ENCODE data around the gene KIF16B. TPM values are rescaled to one million over a fixed set of nuclear protein-coding genes. Genes with fewer than 3 reads are reported as not detected.

KIF16B gene
- total and polyA plus RNA-seq, 4 donors = 5.9 to 20.3 (median 9.6) TPM

GRCh38 chr20:16410626-16411025, 162.6 kb downstream of the KIF16B start:
- DNase-seq (no peak), ATAC-seq (ENCODE audit: insufficient read depth, low FRiP score) (no peak)
- Histone ChIP-seq H3K27ac (ENCODE audit: low read depth in 1 of 2, low read length in 1 of 2) (no peak overlapping the region), H3K27me3 (ENCODE audit: control insufficient read depth in 3 of 3, insufficient read depth in 3 of 3, low read length in 2 of 3) (no peaks in the 10 kb centered on the region), H3K9ac (ENCODE audit: insufficient read depth in 1 of 2, low read length in 2 of 2) (no peak overlapping the region), H3K4me1 (ENCODE audit: control insufficient read depth in 5 of 5, insufficient read depth in 5 of 5, low read length in 5 of 5) (peaks cover 0 to 10% (median 0%) of the 10 kb centered on the region in 5 donors), H3K36me3 (ENCODE audit: control insufficient read depth in 4 of 4, insufficient read depth in 4 of 4, low read length in 4 of 4) (peaks cover 1 to 10% (median 8%) of the 10 kb centered on the region in 4 donors), H3K9me3 (ENCODE audit: control insufficient read depth in 4 of 4, insufficient read depth in 3 of 4, low read length in 3 of 4) (peaks cover 2 to 10% (median 6%) of the 10 kb centered on the region in 4 donors), H3K4me3 (no peak overlapping the region)
- TF ChIP-seq CTCF (IDR thresholded peaks at IDR 0.05; ENCODE audit: control extremely low read depth, extremely low read depth) = no peak
- 96 to 98% methylated on average over 3 of the region's 3 CpGs for WGBS, 2 donors

DNA sequence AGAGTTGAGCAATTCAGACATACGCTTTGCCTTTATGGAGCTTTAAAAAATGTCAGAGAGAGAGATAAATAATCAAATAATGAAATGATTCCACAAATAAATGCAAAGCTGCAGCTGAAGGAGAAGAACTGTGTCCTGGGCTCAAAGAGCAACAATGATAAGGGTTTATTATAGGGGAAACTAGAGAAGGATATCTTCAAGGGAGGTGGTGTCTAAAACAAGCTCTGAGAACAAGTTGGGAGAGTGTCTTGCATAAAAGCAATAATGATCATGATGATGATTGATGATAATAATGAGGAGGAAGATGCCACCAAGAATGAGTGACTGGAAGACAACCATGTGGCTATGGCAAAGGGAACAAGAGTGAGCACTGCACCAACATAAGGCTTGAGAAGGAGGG, 164.3 kb downstream of the KIF16B start:
- DNase-seq (no peak), ATAC-seq (ENCODE audit: insufficient read depth, low FRiP score) (no peak)
- WGBS, 2 donors = 83 to 88% methylated on average over 1 of the region's 1 CpG
- no peak overlapping the region for H3K4me3 ChIP-seq
- H3K27me3 ChIP-seq (ENCODE audit: control insufficient read depth in 3 of 3, insufficient read depth in 3 of 3, low read length in 2 of 3) = no peaks in the 10 kb centered on the region
- TF ChIP-seq CTCF (IDR thresholded peaks at IDR 0.05; ENCODE audit: control extremely low read depth, extremely low read depth) = no peak
- peaks cover 8 to 20% (median 11%) of the 10 kb centered on the region in 4 donors for H3K36me3 ChIP-seq (ENCODE audit: control insufficient read depth in 4 of 4, insufficient read depth in 4 of 4, low read length in 4 of 4)
- H3K27ac ChIP-seq (ENCODE audit: low read depth in 1 of 2, low read length in 1 of 2) = no peak overlapping the region
- peaks cover 2 to 10% (median 6%) of the 10 kb centered on the region in 4 donors for H3K9me3 ChIP-seq (ENCODE audit: control insufficient read depth in 4 of 4, insufficient read depth in 3 of 4, low read length in 3 of 4)
- peaks cover 0 to 6% (median 0%) of the 10 kb centered on the region in 5 donors for H3K4me1 ChIP-seq (ENCODE audit: control insufficient read depth in 5 of 5, insufficient read depth in 5 of 5, low read length in 5 of 5)
- H3K9ac ChIP-seq (ENCODE audit: insufficient read depth in 1 of 2, low read length in 2 of 2) = no peak overlapping the region

DNA sequence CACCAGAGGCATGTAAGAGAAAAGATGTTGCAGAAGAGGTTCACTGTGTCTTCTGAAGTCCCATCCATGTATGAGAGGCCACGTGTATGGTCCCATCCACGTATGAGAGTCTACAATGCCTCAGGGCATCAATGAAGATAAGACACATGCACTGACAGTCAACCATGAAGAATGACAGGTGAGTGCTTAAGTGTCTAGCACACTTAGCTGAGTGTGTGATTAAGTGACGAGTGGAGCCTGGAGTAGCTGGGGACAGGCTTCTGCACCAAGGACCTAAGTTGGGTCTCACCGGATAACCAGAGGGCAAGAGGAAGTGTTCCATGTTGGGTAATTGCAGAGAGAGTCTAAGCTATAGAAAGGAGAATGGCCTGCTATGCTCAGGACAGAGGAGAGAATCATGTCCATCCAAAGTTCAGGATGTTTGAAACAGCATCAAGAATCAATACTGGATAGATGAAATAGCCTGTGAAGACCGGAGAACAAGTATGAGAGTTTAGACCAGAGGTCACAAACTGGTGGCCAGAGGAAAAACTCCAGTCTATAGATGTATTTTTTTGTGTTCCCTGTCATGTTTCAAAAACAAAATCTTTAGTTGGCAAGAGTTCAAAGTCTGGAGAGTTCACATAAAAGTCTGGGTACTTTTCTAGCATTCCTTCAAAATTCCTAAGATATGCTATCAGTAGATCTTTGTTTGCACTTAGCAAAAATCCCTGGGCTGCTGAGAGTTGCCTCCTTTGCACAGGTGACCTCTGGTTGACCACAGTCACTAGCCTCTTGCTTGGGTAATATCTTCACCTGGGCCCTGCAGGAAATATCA, 165.8 kb downstream of the KIF16B start:
- WGBS, 2 donors = 84 to 86% methylated on average over 5 of the region's 5 CpGs
- TF ChIP-seq CTCF (IDR thresholded peaks at IDR 0.05; ENCODE audit: control extremely low read depth, extremely low read depth) = no peak
- H3K9ac ChIP-seq (ENCODE audit: insufficient read depth in 1 of 2, low read length in 2 of 2) = no peak overlapping the region
- H3K4me3 ChIP-seq = no peak overlapping the region
- DNase-seq (peak; percentile 11 to 60 (median 17)), ATAC-seq (ENCODE audit: insufficient read depth, low FRiP score) (no peak)
- no peaks in the 10 kb centered on the region for H3K27me3 ChIP-seq (ENCODE audit: control insufficient read depth in 3 of 3, insufficient read depth in 3 of 3, low read length in 2 of 3)
- no peak overlapping the region for H3K27ac ChIP-seq (ENCODE audit: low read depth in 1 of 2, low read length in 1 of 2)
- H3K9me3 ChIP-seq (ENCODE audit: control insufficient read depth in 4 of 4, insufficient read depth in 3 of 4, low read length in 3 of 4) = peaks cover 2 to 10% (median 6%) of the 10 kb centered on the region in 4 donors
- peaks cover 0 to 5% (median 0%) of the 10 kb centered on the region in 5 donors for H3K4me1 ChIP-seq (ENCODE audit: control insufficient read depth in 5 of 5, insufficient read depth in 5 of 5, low read length in 5 of 5)
- peaks cover 8 to 20% (median 12%) of the 10 kb centered on the region in 4 donors for H3K36me3 ChIP-seq (ENCODE audit: control insufficient read depth in 4 of 4, insufficient read depth in 4 of 4, low read length in 4 of 4)
